OCI-LY1 (cell line): ENCODE measurements around the gene DNM2.

Experiments
- H2AFZ ChIP-seq: fragments of 200-600 bp; sonication (generic), shearing (Covaris generic); 2 replicates; pipeline ENCODE4 v1.6.0; 2014; ENCODE audit warnings: antibody characterized with exemption, mild to moderate bottlenecking, low read length
- H3F3A ChIP-seq: fragments of 200-600 bp; sonication (generic), shearing (Covaris generic); 2 replicates; pipeline ENCODE4 v1.6.0; 2014; ENCODE audit warnings: mild to moderate bottlenecking, antibody characterized with exemption, low read length, moderate library complexity; ENCODE audit not compliant: insufficient read depth
- H3K27ac ChIP-seq: fragments of 200-600 bp; sonication (generic); 2 replicates; pipeline ENCODE4 v1.5.1; 2014; ENCODE audit warnings: low read length, mixed run types, mild to moderate bottlenecking, low read depth; ENCODE audit not compliant: poor library complexity, severe bottlenecking
- H3K27me3 ChIP-seq: fragments of 200-600 bp; sonication (generic); 2 replicates; pipeline ENCODE4 v1.6.0; 2014; ENCODE audit warnings: antibody characterized with exemption, mild to moderate bottlenecking, low read length, moderate library complexity; ENCODE audit not compliant: insufficient read depth
- H3K36me3 ChIP-seq: fragments of 200-600 bp; sonication (generic); 2 replicates; pipeline ENCODE4 v1.6.1; 2014; ENCODE audit warnings: mild to moderate bottlenecking, antibody characterized with exemption, low read length, moderate library complexity, mixed read lengths; ENCODE audit not compliant: insufficient read depth
- H3K4me1 ChIP-seq: fragments of 200-600 bp; sonication (generic); 2 replicates; pipeline ENCODE4 v1.5.1; 2014; ENCODE audit warnings: mild to moderate bottlenecking, low read length, moderate library complexity; ENCODE audit not compliant: insufficient read depth, severe bottlenecking
- H3K4me2 ChIP-seq: fragments of 200-600 bp; sonication (generic), shearing (Covaris generic); 2 replicates; pipeline ENCODE4 v1.6.1; 2014; ENCODE audit warnings: low read length
- H3K4me3 ChIP-seq: fragments of 200-600 bp; sonication (generic); 2 replicates; pipeline ENCODE4 v1.5.1; 2014; ENCODE audit warnings: low read length, low read depth, mild to moderate bottlenecking, mixed read lengths; ENCODE audit not compliant: poor library complexity, severe bottlenecking
- H3K79me2 ChIP-seq: fragments of 200-600 bp; shearing (Covaris generic); 2 replicates; pipeline ENCODE4 v1.6.1; 2016; ENCODE audit warnings: mixed run types, low read length, mixed read lengths; ENCODE audit not compliant: insufficient read depth
- H3K9ac ChIP-seq: fragments of 200-600 bp; sonication (generic), shearing (Covaris generic); 2 replicates; pipeline ENCODE4 v1.6.1; 2014; ENCODE audit warnings: mild to moderate bottlenecking, low read length, mixed read lengths
- H3K9me2 ChIP-seq: fragments of 200-600 bp; sonication (generic), shearing (Covaris generic); 2 replicates; pipeline ENCODE4 v1.6.1; 2014; ENCODE audit warnings: low read depth, mild to moderate bottlenecking, low read length, mixed read lengths
- H3K9me3 ChIP-seq: fragments of 200-600 bp; shearing (Covaris generic); 2 replicates; pipeline ENCODE4 v1.6.1; 2014; ENCODE audit warnings: low read length, mixed read lengths
- H4K20me1 ChIP-seq: fragments of 200-600 bp; sonication (generic), shearing (Covaris generic); 2 replicates; pipeline ENCODE4 v1.6.0; 2016; ENCODE audit warnings: mild to moderate bottlenecking, low read length; ENCODE audit not compliant: insufficient read depth
- EZH2 ChIP-seq: fragments of 200-600 bp; sonication (generic), shearing (Covaris generic); IDR thresholded peaks from 2 replicates; pipeline ENCODE4 v1.8.0; 2017; ENCODE audit warnings: borderline replicate concordance, mixed run types, mild to moderate bottlenecking, antibody characterized with exemption, low read length, moderate library complexity, mixed read lengths
- TF ChIP-seq, protein P1 (sequence below): fragments of 200-600 bp; sonication (generic), shearing (Covaris generic); IDR thresholded peaks from 2 replicates; pipeline ENCODE4 v1.5.1; 2017; ENCODE audit warnings: mild to moderate bottlenecking, antibody characterized with exemption, low read length, moderate library complexity, mixed read lengths

The DNM2 gene

GRCh38 chr19:10718205-10719196, 622 bp downstream of the DNM2 start:
- H3K4me3 ChIP-seq, result peak overlapping the region; percentile 88
- H3K4me1 ChIP-seq, result peaks cover 19% of the 10 kb centered on the region
- peaks cover 50% of the 10 kb centered on the region for H3K79me2 ChIP-seq
- no peak overlapping the region for H2AFZ ChIP-seq
- H4K20me1 ChIP-seq, result no peaks in the 10 kb centered on the region
- peak overlapping the region; percentile 90 for H3K9ac ChIP-seq
- H3F3A ChIP-seq, result no peaks in the 10 kb centered on the region
- no peaks in the 10 kb centered on the region for H3K9me3 ChIP-seq
- no peaks in the 10 kb centered on the region for H3K9me2 ChIP-seq
- H3K36me3 ChIP-seq, result peaks cover 16% of the 10 kb centered on the region; the same call in 1 of the 2 replicates
- H3K27me3 ChIP-seq, result no peaks in the 10 kb centered on the region
- H3K4me2 ChIP-seq, result peak overlapping the region; percentile 98
- H3K27ac ChIP-seq, result peak overlapping the region; percentile 44
- TF ChIP-seq EZH2, result no peak
- TF ChIP-seq, protein P1, sequence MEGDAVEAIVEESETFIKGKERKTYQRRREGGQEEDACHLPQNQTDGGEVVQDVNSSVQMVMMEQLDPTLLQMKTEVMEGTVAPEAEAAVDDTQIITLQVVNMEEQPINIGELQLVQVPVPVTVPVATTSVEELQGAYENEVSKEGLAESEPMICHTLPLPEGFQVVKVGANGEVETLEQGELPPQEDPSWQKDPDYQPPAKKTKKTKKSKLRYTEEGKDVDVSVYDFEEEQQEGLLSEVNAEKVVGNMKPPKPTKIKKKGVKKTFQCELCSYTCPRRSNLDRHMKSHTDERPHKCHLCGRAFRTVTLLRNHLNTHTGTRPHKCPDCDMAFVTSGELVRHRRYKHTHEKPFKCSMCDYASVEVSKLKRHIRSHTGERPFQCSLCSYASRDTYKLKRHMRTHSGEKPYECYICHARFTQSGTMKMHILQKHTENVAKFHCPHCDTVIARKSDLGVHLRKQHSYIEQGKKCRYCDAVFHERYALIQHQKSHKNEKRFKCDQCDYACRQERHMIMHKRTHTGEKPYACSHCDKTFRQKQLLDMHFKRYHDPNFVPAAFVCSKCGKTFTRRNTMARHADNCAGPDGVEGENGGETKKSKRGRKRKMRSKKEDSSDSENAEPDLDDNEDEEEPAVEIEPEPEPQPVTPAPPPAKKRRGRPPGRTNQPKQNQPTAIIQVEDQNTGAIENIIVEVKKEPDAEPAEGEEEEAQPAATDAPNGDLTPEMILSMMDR, result no peak

- Histone ChIP-seq H4K20me1 (no peaks in the 10 kb centered on the region), H3K27ac (no peak overlapping the region)
Measured at GRCh38 chr19:10719466-10719961, 1.6 kb downstream of the DNM2 start.

DNA sequence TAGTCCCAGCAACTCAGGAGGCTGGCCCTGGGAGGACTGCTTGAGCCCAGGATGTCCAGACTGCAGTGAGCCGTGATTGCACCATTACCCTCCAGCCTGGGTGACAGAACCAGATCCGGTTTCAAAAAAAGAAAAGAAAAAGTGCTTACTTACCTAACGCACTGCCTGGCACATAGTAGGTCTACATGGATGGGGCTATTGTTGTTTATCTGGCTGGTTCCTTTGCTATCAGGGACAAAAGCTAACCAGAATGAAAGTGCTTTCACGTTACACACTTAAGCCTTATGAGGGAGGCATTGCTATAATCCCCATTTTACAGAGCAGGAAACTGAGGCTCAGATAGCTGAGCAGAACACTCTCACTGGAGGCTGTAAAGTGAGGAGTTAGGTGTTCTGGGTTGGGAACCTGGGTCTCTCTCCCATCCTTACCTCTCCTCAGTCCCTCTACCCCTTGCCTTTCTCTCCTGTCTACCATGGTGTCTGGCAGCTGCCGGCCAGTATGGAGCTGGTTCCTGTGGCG, 2.8 kb downstream of the DNM2 start:
- H4K20me1 ChIP-seq, result no peaks in the 10 kb centered on the region

More at GRCh38 chr19:10719466-10719961, 1.6 kb downstream of the DNM2 start:
- Histone ChIP-seq H3K9ac (peak overlapping the region; percentile 90), H3K79me2 (peaks cover 58% of the 10 kb centered on the region), H2AFZ (no peak overlapping the region), H3K9me3 (no peaks in the 10 kb centered on the region), H3K9me2 (no peaks in the 10 kb centered on the region), H3K4me3 (peak overlapping the region; percentile 88), H3F3A (no peaks in the 10 kb centered on the region), H3K36me3 (peaks cover 16% of the 10 kb centered on the region; the same call in 1 of the 2 replicates), H3K4me1 (peaks cover 21% of the 10 kb centered on the region), H3K4me2 (peak overlapping the region; percentile 98), H3K27me3 (no peaks in the 10 kb centered on the region)
- no peak for TF ChIP-seq EZH2
- TF ChIP-seq, protein P1, result no peak

More for the DNA sequence above, 2.8 kb downstream of the DNM2 start:
- H3K9ac ChIP-seq, result no peak overlapping the region
- peaks cover 25% of the 10 kb centered on the region for H3K4me1 ChIP-seq
- peaks cover 19% of the 10 kb centered on the region; the same call in 1 of the 2 replicates for H3K36me3 ChIP-seq
- no peak overlapping the region for H3K4me2 ChIP-seq
- no peaks in the 10 kb centered on the region for H3K9me2 ChIP-seq
- H3K9me3 ChIP-seq, result no peaks in the 10 kb centered on the region
- no peak overlapping the region for H3K27ac ChIP-seq
- H3K4me3 ChIP-seq, result no peak overlapping the region
- TF ChIP-seq, protein P1, result no peak
- H3K79me2 ChIP-seq, result peaks cover 69% of the 10 kb centered on the region
- H3F3A ChIP-seq, result no peaks in the 10 kb centered on the region
- H3K27me3 ChIP-seq, result no peaks in the 10 kb centered on the region
- no peak overlapping the region for H2AFZ ChIP-seq
